SH-SY5Y (cell line): ENCODE results near the gene DHX32.

Source experiments
- GATA2 ChIP-seq: IDR thresholded peaks from 2 replicates; pipeline ENCODE4 v1.6.1; 2011; ENCODE audit warnings: mild to moderate bottlenecking, low read depth, low read length
- GATA3 ChIP-seq: IDR thresholded peaks from 2 replicates; pipeline ENCODE4 v1.6.1; 2011; ENCODE audit warnings: low read depth, mild to moderate bottlenecking, low read length, moderate library complexity

The DHX32 gene

GRCh38 chr10:125844751-125845221 lies 36.3 kb downstream of the DHX32 start:
- no peak for TF ChIP-seq GATA3
- TF ChIP-seq GATA2, result no peak

GRCh38 chr10:125843603-125844329 lies 37.3 kb downstream of the DHX32 start:
- TF ChIP-seq GATA3 (no peak), GATA2 (no peak)

GRCh38 chr10:125840955-125841354 lies 40.1 kb downstream of the DHX32 start:
- no peak for TF ChIP-seq GATA3
- no peak for TF ChIP-seq GATA2

DNA sequence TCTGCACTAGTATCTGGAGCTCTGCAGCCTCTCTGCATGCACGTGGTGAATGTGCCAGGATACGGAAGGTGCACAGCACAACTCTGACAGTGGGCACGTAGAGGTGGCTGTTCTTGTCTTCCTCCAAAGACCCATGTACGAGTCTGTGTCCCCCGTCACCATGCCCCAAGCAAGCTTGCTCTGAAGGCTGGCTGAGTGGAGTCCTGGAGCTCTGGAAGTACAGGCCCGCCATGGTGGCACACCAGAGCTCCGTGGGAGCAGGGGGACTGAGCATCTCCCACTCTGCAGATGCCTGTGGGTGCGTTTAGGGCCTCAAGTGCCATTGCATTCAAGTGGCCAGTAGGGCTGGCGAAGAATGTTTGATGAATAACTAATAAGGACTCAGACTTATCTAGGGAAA lies 40.7 kb downstream of the DHX32 start:
- no peak for TF ChIP-seq GATA2
- TF ChIP-seq GATA3, result no peak

DNA sequence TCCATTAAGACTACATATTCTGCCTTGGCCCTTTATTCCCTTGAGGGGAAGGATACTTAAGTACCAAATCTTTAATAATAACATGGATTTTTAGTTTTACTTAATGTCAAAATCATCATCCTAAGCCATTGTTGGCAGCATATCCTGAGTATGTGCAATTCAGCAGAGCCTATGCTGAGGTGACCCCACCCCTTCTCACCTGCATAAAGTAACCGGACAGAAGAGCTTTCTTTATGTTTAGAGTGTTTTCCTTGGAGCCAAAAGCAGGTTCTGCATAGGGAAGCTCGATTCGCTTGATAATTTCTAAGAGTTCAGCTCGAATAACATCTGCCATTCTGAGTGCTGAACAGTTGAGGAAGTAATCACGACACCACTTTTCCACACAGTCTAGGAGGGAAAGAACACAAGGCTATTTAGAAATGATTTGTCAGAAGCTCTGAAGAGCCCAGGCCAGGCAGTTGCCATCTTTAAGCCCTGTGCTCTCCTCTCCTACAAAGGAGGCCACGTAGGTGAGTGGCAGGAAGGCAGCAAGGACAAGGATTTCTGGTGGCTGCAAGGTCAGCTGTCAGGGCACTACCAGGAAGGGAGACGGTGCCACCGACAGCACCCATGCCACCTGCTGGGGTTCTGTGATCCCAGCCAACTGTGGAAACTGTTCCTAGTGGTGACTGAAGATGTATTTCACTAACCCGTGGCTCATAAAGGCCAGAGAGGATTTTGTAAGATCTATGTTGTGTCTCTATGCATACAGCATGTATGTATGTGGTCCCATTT lies 42.1 kb downstream of the DHX32 start:
- no peak for TF ChIP-seq GATA3
- no peak for TF ChIP-seq GATA2

DNA sequence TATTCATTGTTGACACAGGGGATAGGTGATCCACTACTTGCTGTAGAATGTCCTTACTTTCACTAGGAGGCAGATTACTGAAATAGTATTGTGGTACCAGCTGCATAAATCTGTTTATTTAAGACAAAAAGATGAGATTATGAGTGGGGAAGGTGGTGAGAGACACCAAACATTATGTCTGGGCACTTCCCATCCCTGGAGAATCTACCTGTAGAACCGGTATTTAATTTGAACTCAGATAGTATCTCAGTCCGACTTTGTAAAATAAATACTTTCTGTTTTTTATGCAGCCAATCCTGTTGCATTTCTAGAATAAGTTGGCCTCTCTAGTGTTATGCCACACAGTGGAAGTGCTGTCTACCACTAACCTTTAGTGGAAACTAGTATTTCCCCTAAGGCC lies 44.3 kb downstream of the DHX32 start:
- TF ChIP-seq GATA2 (no peak), GATA3 (no peak)

- no peak for TF ChIP-seq GATA3
- TF ChIP-seq GATA2, result no peak
Measured at GRCh38 chr10:125828311-125828710, 52.8 kb downstream of the DHX32 start.

- TF ChIP-seq GATA3, result no peak
- no peak for TF ChIP-seq GATA2
Measured at GRCh38 chr10:125827133-125827532, 54.0 kb downstream of the DHX32 start.

DNA sequence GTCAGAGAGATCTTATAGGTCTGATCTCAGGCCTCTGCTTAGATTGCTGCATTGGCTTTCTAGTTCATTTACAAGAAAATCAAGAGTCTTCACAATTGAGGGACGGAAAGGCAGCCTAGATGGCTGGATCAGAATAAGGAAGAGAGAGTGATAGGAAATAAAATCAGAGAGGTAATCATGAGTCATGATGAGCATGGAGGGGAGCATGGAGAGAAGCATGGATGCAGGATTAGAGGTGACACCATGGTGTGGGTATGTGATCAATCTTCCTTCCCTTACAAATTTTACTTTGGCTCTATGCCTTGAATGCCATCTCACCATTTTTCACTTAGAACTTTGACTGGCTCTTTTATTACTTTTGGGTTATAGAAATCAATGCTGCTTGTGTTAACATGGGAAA lies 56.4 kb downstream of the DHX32 start:
- TF ChIP-seq GATA2, result no peak
- TF ChIP-seq GATA3, result no peak

DNA sequence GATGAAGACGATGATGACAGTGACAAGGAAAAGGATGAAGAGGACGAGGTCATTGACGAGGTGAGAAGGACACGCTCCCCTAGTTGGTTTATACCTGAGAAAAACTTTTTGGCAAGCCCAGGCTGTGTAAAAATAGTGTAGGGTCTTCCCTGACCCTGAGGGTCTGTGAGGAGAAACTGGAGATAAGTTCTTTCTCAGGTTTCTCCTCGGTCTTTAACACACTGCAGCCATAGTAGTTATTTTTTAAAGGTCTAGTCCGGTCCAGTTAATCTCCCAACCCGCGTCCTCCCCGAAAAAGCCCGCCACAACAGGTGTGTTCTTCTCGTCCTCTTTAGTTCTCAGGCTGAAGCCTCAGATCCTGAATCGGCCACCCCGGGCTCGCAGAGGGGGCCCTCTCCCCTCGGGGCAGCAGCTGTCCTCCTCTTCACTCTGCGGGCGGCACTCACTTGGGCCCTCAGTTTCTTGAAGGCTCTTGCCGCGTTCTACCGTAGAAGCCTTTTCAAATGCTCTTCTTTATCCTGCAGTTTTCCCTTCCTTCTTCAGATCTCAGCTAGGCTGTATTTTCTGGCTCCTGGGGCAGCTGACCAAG lies 57.3 kb downstream of the DHX32 start:
- TF ChIP-seq GATA3, result no peak
- no peak for TF ChIP-seq GATA2

- TF ChIP-seq GATA2 (no peak), GATA3 (no peak)
Measured at GRCh38 chr10:125822878-125823662, 58.0 kb downstream of the DHX32 start, which contains the start of the genes BCCIP and UROS. TSS of gene BCCIP (plus strand) at chr10:125823546. CDS start at chr10:125823558, 12 bp downstream. TSS of gene UROS (minus strand) at chr10:125823258. CDS start at chr10:125816499, 6,759 bp downstream.

DNA sequence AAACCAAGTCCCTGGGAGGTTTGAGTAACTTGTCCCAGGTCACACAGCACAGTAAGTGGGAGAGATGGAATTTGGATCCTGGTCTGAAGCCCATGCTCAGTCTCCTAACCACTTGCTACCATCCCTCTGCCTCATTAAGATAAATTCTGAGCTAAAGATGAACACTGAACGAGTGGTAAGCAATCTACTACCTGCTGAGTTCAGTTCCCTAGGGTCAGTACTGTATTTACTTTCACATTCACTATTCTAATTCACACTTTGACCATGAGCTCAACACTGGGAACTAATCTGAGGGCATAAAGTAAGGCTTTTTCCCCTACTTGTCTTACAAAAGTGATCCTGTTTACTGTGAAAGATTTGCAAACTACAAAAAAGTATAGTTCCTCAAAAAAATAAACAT lies 60.4 kb downstream of the DHX32 start:
- TF ChIP-seq GATA3 (no peak), GATA2 (no peak)

DNA sequence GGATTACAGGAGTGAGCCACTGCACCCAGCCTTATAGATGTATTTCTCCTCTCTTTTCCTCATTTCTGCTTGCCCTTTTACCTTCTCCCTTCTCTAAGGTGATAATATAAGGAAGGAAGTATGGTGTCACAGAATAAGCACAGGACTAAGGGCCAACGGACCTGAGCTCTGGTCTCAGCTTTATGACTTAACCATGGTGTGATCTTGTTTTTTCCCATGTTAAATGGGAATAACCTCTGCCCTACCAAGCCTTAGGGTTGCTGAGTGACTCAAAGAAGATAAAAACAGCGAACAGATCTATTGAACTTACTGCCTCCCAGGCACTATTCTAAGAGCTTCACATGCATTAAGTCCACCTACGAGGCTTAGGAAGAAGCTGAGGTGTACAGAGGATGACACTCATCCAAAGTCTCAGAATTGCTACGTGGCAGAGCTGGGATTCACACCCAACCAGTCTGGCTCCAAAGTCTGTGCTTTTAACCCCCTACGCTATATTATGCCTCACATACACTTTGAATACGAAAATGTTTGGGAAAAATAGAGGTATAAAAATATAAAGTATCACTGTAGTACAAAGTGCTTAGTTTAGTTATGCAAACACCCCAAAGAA lies 63.6 kb downstream of the DHX32 start:
- TF ChIP-seq GATA3, result no peak
- TF ChIP-seq GATA2, result no peak
